ENCODE results near the gene MS4A7.

MS4A7 gene

GRCh38 chr11:60389279-60389910, 11.1 kb downstream of the MS4A7 start:
- TF ChIP-seq REST (IDR thresholded peaks at IDR 0.05; ENCODE audit: insufficient read depth in 1 of 2, low read depth in 2 of 2, low read length in 2 of 2) (peak in 1 of 2 experiments; percentile 86; a peak in 2 of 4 replicates), POLR2AphosphoS5 (IDR thresholded peaks at IDR 0.05; ENCODE audit: low read depth, low read length) (no peak)

GRCh38 chr11:60390419-60390818, 12.1 kb downstream of the MS4A7 start:
- TF ChIP-seq SIN3A (IDR thresholded peaks at IDR 0.05; ENCODE audit: borderline replicate concordance, insufficient read depth, low read length), result no peak

GRCh38 chr11:60392361-60392760, 14.0 kb downstream of the MS4A7 start:
- TF ChIP-seq SIN3A (IDR thresholded peaks at IDR 0.05; ENCODE audit: borderline replicate concordance, insufficient read depth, low read length) (no peak), FOXP2 (optimal IDR thresholded peaks at IDR 0.05; ENCODE audit: borderline replicate concordance, extremely low read depth, extremely low read length, insufficient read depth) (no peak), TAF1 (IDR thresholded peaks at IDR 0.05; ENCODE audit: borderline replicate concordance, insufficient read depth, low read length) (no peak), REST (IDR thresholded peaks at IDR 0.05; ENCODE audit: insufficient read depth in 1 of 2, low read depth in 2 of 2, low read length in 2 of 2) (no peak), POLR2AphosphoS5 (IDR thresholded peaks at IDR 0.05; ENCODE audit: low read depth, low read length) (no peak)

- TF ChIP-seq TAF1 (IDR thresholded peaks at IDR 0.05; ENCODE audit: borderline replicate concordance, insufficient read depth, low read length), result no peak
- TF ChIP-seq REST (IDR thresholded peaks at IDR 0.05; ENCODE audit: insufficient read depth in 1 of 2, low read depth in 2 of 2, low read length in 2 of 2), result no peak
- TF ChIP-seq FOXP2 (optimal IDR thresholded peaks at IDR 0.05; ENCODE audit: borderline replicate concordance, extremely low read depth, extremely low read length, insufficient read depth), result no peak
- no peak for TF ChIP-seq SIN3A (IDR thresholded peaks at IDR 0.05; ENCODE audit: borderline replicate concordance, insufficient read depth, low read length)
Observed at GRCh38 chr11:60393016-60393415, 14.7 kb downstream of the MS4A7 start.

GRCh38 chr11:60394666-60395380, 16.5 kb downstream of the MS4A7 start:
- TF ChIP-seq SIN3A (IDR thresholded peaks at IDR 0.05; ENCODE audit: borderline replicate concordance, insufficient read depth, low read length) (no peak), TAF1 (IDR thresholded peaks at IDR 0.05; ENCODE audit: borderline replicate concordance, insufficient read depth, low read length) (no peak), FOXP2 (optimal IDR thresholded peaks at IDR 0.05; ENCODE audit: borderline replicate concordance, extremely low read depth, extremely low read length, insufficient read depth) (no peak), REST (IDR thresholded peaks at IDR 0.05; ENCODE audit: insufficient read depth in 1 of 2, low read depth in 2 of 2, low read length in 2 of 2) (no peak), POLR2AphosphoS5 (IDR thresholded peaks at IDR 0.05; ENCODE audit: low read depth, low read length) (no peak)

Measured in PFSK-1 (cell line).